Testis (tissue), 2 donors: ENCODE data around the gene SERGEF.
"Not testable (repeated sequence)": the region's sequence is repeated elsewhere in the genome, so short reads cannot be mapped to it uniquely, and the experiment has no call there.

Source experiments
- CTCF ChIP-seq, 3 experiments: fragments of 450-650 bp in 2 of 3; fragments of 200-600 bp in 1 of 3; sonication (generic) in 1 of 3; IDR thresholded peaks; one replicate each; pipeline ENCODE4 v1.5.1; 2016 to 2019; ENCODE audit warnings: antibody characterized with exemption in 3 of 3, mild to moderate bottlenecking in 2 of 3, moderate library complexity in 1 of 3
- POLR2A ChIP-seq: fragments of 450-650 bp; IDR thresholded peaks from one replicate; pipeline ENCODE4 v1.6.1; 2017; ENCODE audit warnings: antibody characterized with exemption, mild to moderate bottlenecking, moderate library complexity

- TF ChIP-seq CTCF (IDR thresholded peaks at IDR 0.05); POLR2A: not testable (repeated sequence)
Measured at GRCh38 chr11:17868398-17868797, 144.4 kb downstream of the SERGEF start.
